Thyroid gland (tissue), 4 donors: ENCODE measurements around the gene LDLRAD3.

ENCODE experiments used
- POLR2A ChIP-seq, 2 donors: fragments of 450-650 bp; IDR thresholded peaks; one replicate each; pipeline ENCODE4 v1.6.1; 2017; ENCODE audit warnings: antibody characterized with exemption in 2 of 2, mild to moderate bottlenecking in 2 of 2, moderate library complexity in 1 of 2
- TF ChIP-seq, protein P1 (sequence below), 6 experiments: fragments of 200-600 bp in 3 of 6; fragments of 450-650 bp in 3 of 6; sonication (generic) in 3 of 6; IDR thresholded peaks; one replicate each; pipeline ENCODE4 v1.5.1; 2016 to 2019; ENCODE audit warnings: antibody characterized with exemption in 6 of 6, mild to moderate bottlenecking in 2 of 6, inconsistent platforms in 1 of 6, moderate library complexity in 1 of 6

DNA sequence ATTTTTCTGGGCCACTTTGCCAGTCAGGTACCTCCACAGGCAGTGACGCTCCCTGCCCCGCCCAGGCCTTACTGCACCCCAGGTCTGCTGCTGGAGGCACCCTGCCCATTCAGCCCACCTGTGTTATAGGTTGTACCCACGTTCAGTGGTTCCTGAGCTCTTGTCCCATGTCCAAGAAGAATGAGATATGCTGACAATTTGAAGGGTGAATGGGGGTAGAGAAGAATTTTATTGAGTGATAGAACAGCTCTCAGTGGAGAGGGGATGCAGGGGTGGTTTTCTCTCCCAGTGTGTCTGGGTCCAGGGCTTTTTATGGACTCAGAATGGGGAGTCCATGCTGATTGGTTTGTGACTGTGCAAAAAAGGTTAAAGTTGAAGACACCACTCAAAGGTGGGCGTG, 149.7 kb downstream of the LDLRAD3 start:
- TF ChIP-seq, protein P1, sequence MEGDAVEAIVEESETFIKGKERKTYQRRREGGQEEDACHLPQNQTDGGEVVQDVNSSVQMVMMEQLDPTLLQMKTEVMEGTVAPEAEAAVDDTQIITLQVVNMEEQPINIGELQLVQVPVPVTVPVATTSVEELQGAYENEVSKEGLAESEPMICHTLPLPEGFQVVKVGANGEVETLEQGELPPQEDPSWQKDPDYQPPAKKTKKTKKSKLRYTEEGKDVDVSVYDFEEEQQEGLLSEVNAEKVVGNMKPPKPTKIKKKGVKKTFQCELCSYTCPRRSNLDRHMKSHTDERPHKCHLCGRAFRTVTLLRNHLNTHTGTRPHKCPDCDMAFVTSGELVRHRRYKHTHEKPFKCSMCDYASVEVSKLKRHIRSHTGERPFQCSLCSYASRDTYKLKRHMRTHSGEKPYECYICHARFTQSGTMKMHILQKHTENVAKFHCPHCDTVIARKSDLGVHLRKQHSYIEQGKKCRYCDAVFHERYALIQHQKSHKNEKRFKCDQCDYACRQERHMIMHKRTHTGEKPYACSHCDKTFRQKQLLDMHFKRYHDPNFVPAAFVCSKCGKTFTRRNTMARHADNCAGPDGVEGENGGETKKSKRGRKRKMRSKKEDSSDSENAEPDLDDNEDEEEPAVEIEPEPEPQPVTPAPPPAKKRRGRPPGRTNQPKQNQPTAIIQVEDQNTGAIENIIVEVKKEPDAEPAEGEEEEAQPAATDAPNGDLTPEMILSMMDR (IDR thresholded peaks at IDR 0.05) = no peak
- no peak for TF ChIP-seq POLR2A (IDR thresholded peaks at IDR 0.05)
